ENCODE measurements around the gene RNF149.
"Not testable (repeated sequence)": the region's sequence is repeated elsewhere in the genome, so short reads cannot be mapped to it uniquely, and the experiment has no call there.

The RNF149 gene

DNA sequence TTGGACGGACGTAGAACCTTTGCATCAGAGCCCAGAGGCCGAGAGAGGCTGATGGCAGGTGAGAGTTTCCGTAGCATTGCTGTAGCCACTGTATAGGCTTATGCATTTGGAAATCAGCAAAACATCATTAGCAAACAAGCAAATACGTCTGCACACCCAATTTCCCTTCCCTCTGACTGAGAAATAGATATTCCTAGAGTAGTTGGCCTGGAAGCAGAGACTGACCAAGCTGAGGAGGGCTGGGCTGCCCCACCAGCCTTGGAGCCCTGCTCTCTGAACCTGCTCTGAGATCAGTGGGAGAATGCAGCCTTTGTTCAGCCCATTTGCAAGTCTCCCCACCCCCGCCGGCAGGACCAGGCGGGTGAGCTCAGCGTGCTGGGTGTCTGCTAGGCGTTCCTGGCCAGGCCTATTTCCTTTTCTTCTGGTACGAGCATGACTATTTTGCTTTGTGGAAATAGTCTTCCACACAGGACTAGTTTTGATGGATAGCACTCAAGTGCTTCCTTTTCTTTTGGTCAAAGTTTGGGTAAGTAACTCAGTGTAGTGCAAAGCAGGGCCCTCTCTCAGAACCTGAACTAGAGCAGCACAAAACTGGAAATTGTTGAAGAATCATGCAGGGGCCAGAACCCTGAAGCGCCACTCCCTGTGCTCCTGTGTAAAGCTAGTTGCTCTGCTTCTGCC, 21.9 kb upstream of the RNF149 start:
- DNase-seq (ENCODE audit: low spot score): no peak

- DNase-seq (ENCODE audit: low spot score): no peak
These were observed 20.5 kb upstream of the RNF149 start for GRCh38 chr2:101329026-101329425.

DNA sequence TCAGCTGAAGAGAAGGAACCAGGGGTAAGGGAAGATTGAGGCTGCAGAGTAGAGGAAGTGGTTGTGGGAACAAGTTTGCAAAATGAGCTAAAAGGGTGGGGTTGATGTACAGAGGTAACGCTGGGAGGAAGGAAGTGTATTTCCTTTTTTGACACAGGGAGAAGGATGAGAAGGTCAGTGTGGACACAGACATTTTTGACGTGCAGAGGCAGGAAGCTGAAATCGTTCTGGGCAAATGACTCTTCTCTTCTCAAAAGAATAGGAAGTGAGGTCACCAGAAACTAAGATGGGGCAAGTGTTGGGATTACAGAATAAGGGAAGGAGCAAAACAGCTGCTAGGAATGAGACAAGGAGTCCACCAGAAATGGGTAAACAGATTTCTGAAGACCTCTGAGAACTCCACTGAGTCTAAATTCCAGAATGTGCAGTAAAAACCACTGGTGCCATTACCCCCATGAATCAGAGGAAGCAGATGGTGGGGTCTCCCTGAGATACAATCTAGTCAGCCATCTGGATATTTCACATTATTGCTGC, 20.0 kb upstream of the RNF149 start:
- DNase-seq (ENCODE audit: low spot score): no peak

DNA sequence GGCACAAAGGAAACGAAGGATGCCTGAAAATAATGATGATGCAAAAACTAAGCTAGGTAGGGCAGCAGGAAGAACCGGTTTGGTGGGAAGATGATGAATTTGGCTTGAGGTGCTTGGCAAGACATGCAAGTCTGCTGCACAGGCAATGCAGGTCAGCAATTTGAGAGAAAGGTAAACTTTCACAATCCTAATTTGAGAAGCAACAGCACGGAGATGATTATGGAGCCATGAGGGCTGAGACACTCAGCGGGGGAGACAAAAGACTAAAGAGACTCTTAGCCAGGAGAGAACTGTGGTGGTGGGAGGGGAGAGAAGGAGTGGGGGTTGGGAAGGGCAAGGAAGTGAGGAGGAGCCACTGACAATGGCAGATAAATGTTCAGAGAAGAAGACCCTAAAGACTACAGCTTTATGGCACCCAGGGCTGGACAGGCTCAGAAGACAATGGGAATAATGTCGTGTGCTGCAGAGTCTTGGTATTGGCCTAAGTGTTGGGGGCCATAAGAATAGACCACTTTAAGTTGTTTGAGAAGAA, 19.4 kb upstream of the RNF149 start:
- no peak for DNase-seq (ENCODE audit: low spot score)

- DNase-seq (ENCODE audit: low spot score): no peak
These were observed 16.9 kb upstream of the RNF149 start for GRCh38 chr2:101325425-101325824.

- DNase-seq (ENCODE audit: low spot score): not testable (repeated sequence)
These were observed 8.1 kb upstream of the RNF149 start for GRCh38 chr2:101316568-101316967.

- DNase-seq (ENCODE audit: low spot score): no peak
These were observed 3.2 kb upstream of the RNF149 start for GRCh38 chr2:101311696-101312017.

GRCh38 chr2:101310834-101311695, 2.6 kb upstream of the RNF149 start:
- DNase-seq (ENCODE audit: low spot score): no peak

- DNase-seq (ENCODE audit: low spot score): no peak
These were observed 1.8 kb upstream of the RNF149 start for GRCh38 chr2:101310090-101310833.

DNA sequence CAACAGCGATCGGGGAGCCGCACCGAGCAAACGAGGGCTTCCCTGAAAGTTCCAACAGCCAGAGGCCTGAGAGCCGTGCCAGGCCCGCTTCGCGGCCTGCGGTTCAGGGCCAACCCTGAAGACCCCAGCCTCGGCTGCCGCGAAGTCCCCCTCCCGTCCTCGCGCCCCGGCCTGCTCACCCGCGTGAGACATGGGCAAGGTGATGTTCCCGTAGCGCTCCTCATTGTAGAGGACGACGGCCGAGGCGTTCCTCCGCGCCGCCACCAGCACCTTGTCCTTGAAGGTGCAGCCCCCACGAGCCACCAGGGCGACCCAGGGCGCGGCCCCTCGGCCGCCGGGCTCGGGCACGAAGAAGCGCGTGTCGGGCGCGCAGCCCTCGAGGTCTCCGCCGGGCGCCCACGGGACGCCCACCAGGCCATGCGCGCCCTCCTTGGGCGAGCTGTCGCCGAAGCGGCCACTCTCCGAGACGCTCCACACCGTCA, 510 bp downstream of the RNF149 start:
- no peak for DNase-seq (ENCODE audit: low spot score)

DNA sequence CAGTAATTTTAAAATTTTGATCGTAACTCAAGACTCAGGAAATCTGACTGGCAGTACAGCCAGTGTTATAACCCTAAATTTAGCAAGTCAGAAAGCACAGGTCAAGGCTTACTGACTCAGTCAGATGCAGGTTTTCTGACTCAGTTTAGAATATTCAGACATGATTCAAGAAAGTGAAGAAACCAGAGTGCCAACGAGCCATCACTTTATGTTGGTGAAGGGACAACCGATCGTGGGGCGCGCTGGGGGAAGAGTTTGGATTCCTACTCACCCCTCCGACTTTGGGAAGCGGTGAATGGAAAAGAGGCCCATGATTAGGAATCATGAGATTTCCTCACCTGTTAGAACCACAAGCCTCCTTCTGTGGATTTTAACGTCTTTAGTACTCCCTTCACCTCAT, 998 bp downstream of the RNF149 start:
- no peak for DNase-seq (ENCODE audit: low spot score)

DNA sequence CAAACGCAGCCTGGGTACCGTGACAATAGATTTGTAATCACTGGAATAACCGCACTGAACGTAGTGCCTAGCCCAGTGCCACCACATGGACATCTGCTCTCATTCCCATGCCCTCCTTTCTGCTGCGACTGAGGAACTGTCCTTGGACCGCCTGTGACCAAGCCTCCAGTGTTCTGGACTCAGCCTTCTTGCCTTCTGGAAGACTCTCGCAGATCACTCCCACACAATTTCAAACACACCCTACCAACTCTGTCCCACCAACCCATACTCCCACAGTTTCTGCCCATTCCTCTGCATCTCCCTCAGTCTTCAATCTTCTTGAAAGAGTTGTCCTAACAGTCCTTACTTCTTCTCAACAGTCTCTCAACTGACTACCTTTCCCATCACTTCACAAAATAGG, 2.1 kb downstream of the RNF149 start:
- DNase-seq (ENCODE audit: low spot score): peak; percentile 12

- DNase-seq (ENCODE audit: low spot score): peak; percentile 65
These were observed 2.9 kb downstream of the RNF149 start for GRCh38 chr2:101305492-101306078.

- no peak for DNase-seq (ENCODE audit: low spot score)
These were observed 3.5 kb downstream of the RNF149 start for GRCh38 chr2:101305035-101305434.

DNA sequence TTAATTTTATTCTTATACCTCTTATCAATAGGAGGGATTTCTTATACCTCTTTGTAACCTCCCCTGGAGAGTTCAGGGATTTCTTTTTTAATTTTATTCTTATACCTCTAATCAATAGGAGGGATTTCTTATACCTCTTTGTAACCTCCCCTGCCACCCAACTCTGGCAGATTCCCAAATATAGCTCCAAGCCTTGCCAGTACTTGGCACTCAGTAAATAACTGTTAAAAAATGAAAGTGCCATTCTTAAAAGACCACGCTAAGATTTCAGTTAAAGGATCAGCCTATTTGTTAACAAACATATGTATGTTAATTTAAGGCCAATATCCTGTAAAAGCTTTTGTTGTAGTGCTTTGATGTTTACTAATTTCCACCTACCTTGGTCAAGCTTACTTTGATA, 4.8 kb downstream of the RNF149 start:
- no peak for DNase-seq (ENCODE audit: low spot score)

DNA sequence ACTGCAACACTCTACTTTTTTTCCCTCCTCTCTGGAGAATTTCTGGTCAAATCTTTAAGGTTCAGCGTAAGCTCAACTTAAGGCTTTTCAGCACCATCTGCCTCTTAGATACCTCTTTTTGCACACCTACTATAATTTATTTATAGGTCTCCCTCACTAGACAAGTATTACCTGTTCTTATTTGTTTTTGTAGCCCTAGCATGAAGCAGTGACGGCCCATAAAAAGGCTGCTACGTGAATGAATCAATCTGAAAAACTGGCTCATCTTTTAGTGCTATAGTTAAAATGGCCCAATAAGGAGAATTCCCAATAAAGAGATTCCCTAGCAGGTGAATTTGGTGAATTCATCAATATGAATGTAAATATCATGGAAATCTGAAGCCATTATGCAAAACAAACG, 6.5 kb downstream of the RNF149 start:
- no peak for DNase-seq (ENCODE audit: low spot score)

GRCh38 chr2:101300836-101301235, 7.7 kb downstream of the RNF149 start:
- DNase-seq (ENCODE audit: low spot score): no peak

- DNase-seq (ENCODE audit: low spot score): no peak
These were observed 8.3 kb downstream of the RNF149 start for GRCh38 chr2:101300164-101300563.

DNA sequence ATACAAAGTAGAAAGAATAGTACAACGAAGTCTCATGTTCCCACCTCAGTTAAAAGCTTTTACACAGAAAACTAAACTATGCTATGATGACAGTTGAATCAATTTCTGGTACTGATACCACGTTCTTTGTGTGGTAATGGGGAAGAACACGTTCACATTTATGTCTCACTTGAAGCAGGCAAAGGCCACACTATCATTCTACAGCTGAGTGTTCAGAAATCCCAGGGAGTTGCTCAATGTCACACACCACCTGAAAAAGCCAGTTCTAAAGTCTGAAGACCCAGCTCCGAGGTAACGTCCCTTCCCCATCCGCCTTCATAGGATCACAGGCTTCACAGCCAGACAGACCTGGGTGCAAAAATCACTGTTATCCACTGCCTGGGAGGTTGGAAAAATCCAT, 8.9 kb downstream of the RNF149 start:
- no peak for DNase-seq (ENCODE audit: low spot score)

DNA sequence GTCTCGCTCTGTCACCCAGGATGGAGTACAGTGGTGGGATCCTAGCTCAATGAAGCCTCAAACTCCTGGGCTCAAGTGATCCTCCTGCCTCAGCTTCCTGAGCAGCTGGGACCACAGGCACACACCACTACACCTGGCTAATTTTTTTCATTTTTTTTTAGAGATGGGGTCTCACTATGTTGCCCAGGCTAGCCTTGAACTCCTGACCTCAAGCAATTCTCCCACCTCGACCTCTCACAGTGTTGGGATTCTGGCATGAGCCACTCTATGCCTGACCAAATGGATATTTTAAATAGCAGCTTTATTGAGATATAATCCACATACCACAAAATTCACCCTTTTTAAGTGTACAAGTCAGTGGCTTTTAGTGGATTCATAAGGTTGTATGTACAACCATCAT, 11.1 kb downstream of the RNF149 start:
- DNase-seq (ENCODE audit: low spot score): no peak

DNA sequence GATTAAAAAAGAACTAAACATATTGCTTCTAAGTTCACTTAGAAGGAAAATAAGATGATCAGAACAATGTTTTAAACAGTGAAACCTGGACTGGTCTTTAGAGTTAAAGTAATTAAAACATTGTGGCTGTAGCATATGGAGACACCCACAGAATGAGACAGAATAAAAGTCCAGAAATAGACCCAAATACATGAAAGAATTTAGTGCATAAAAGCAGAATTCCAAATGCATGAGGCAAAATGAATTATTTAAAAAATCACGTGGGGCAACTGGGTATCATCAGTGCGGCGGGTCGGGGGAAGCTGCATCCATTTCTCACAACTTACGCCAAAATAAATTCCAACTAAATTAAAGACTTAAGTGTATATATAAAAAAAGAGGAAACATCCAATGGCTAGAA, 12.1 kb downstream of the RNF149 start:
- peak; percentile 65 for DNase-seq (ENCODE audit: low spot score)

- DNase-seq (ENCODE audit: low spot score): peak; percentile 34
These were observed 12.6 kb downstream of the RNF149 start for GRCh38 chr2:101295895-101296294.
